Lower lobe of right lung (tissue), 2 donors: ENCODE data around the gene ITPR1. TPM values are rescaled to one million over a fixed set of nuclear protein-coding genes. Genes with fewer than 3 reads are reported as not detected.
"Not testable (repeated sequence)": the region's sequence is repeated elsewhere in the genome, so short reads cannot be mapped to it uniquely, and the experiment has no call there.

Source experiments
- ATAC-seq, 2 donors: fragments of 200-7000 bp; cut with Tn5 transposase; one replicate each; pipeline ENCODE4 v1.9.1; 2020 to 2022; ENCODE audit warnings: mild to moderate bottlenecking in 2 of 2, moderate library complexity in 2 of 2
- DNase-seq: peaks from one replicate; pipeline ENCODE4 v3.0.0-alpha.2; 2020
- H3K27ac ChIP-seq: fragments of 200-600 bp; one replicate; pipeline ENCODE4 v1.8.0; 2022
- H3K27me3 ChIP-seq: fragments of 200-600 bp; one replicate; pipeline ENCODE4 v1.8.0; 2022; ENCODE audit warnings: low read depth
- H3K36me3 ChIP-seq: fragments of 200-600 bp; one replicate; pipeline ENCODE4 v1.8.0; 2022; ENCODE audit warnings: mild to moderate bottlenecking
- H3K4me1 ChIP-seq: fragments of 200-600 bp; one replicate; pipeline ENCODE4 v1.8.0; 2022
- H3K4me3 ChIP-seq: fragments of 200-600 bp; one replicate; pipeline ENCODE4 v1.8.0; 2022; ENCODE audit warnings: mild to moderate bottlenecking
- H3K9me3 ChIP-seq: fragments of 200-600 bp; one replicate; pipeline ENCODE4 v1.8.0; 2022
- intact Hi-C: fragments of 100-400 bp; cut with DNase I; formaldehyde crosslinking; loops from one replicate; pipeline ENCODE4 v1.11.0; 2022
- total RNA-seq: library from RNA; stranded (reverse); fragmentation: NEBNext Ultra II Directional; extraction: Animal tissue kit (Norgen Biotek cat#: 25700); gene quantifications from one replicate; pipeline ENCODE4 v1.2.1, GENCODE V29; 2021
- TF ChIP-seq, protein P1 (sequence below): fragments of 200-600 bp; IDR thresholded peaks from one replicate; pipeline ENCODE4 v1.8.0; 2022; ENCODE audit warnings: antibody characterized with exemption, mild to moderate bottlenecking
- donor health status: DM: no; HTN: yes; CAD: no; lungs with severe emphysema.

ITPR1 gene
- total RNA-seq, 1 donor from 2014 or later: 69.1 TPM

DNA sequence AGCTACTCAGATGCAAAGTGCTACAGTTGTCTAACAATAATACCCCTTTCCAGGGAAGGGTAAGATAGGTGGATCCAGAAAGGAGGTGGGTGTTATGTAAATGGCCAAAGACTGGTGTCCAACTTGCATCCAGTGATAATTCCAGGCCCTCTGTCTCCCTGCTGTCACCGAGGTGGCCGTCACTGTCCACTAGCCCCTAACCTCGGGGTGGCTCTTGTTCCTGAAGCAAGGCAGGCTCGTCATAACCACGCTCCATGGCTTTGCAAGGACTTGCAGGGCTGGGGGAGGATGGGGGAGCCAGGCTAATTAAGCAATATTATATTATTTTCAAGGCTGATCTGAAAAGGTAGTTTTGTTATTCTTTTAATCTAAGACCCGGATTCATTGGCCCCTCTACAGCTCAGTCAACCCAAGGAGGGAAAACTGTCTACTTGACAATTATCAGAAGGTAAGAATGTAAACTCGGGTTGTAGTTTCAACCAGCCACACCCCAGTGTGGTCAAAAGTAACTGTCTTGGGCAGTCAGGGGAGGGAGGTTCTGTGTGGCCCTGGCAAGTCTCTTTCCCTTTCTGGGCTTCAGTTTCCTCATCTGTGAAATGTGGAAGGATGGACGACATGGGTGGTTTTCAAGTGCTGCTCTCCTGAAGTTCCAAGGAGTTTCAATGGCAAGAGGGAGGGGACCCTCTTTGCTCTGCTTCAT is 266.0 kb downstream of the ITPR1 start:
- no peak for ATAC-seq
- no peak overlapping the region for H3K27ac ChIP-seq

DNA sequence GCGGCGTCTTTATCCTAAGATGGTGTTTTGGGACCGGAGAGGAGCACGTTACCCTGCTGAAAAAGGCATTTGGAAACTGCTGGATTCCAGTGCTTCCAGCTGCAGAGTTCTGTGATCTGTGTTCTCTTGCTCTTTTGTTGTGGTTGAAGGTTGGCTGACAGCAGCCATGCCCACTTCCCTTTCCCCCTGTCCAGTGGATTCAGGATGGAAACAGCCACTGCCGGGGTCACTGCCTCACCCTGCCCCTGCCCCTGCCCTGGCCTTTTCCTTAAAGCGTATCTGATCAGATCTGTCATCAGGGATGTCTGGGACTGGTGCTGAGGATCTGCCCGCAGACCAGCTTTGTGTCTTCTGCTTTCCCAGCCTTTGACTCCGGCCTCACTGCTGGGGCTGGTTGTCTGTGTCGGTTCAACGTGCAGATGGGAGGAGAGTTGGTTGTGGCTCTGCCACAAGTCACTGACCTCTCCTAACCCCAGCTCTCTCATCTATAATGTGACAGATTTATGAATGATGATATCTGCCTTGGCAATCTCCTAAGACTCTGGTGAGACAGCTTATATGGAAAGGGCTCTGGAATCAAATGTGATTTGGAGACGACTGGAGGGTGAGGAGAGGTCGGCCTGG is 266.7 kb downstream of the ITPR1 start:
- Histone ChIP-seq H3K9me3 (no peaks in the 10 kb centered on the region), H3K36me3 (peaks cover 3% of the 10 kb centered on the region), H3K27ac (no peak overlapping the region), H3K27me3 (no peaks in the 10 kb centered on the region), H3K4me1 (peaks cover 13% of the 10 kb centered on the region), H3K4me3 (no peak overlapping the region)
- intact Hi-C loops: no loop called here
- DNase-seq: no peak
- TF ChIP-seq, protein P1, sequence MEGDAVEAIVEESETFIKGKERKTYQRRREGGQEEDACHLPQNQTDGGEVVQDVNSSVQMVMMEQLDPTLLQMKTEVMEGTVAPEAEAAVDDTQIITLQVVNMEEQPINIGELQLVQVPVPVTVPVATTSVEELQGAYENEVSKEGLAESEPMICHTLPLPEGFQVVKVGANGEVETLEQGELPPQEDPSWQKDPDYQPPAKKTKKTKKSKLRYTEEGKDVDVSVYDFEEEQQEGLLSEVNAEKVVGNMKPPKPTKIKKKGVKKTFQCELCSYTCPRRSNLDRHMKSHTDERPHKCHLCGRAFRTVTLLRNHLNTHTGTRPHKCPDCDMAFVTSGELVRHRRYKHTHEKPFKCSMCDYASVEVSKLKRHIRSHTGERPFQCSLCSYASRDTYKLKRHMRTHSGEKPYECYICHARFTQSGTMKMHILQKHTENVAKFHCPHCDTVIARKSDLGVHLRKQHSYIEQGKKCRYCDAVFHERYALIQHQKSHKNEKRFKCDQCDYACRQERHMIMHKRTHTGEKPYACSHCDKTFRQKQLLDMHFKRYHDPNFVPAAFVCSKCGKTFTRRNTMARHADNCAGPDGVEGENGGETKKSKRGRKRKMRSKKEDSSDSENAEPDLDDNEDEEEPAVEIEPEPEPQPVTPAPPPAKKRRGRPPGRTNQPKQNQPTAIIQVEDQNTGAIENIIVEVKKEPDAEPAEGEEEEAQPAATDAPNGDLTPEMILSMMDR: no peak
- no peak for ATAC-seq

More for the DNA sequence above, 266.0 kb downstream of the ITPR1 start:
- TF ChIP-seq, protein P1: no peak
- DNase-seq: no peak
- H3K4me1 ChIP-seq: peaks cover 13% of the 10 kb centered on the region
- intact Hi-C loops: no loop called here
- H3K9me3 ChIP-seq: no peaks in the 10 kb centered on the region
- no peak overlapping the region for H3K4me3 ChIP-seq
- H3K27me3 ChIP-seq: no peaks in the 10 kb centered on the region
- H3K36me3 ChIP-seq: peaks cover 3% of the 10 kb centered on the region

DNA sequence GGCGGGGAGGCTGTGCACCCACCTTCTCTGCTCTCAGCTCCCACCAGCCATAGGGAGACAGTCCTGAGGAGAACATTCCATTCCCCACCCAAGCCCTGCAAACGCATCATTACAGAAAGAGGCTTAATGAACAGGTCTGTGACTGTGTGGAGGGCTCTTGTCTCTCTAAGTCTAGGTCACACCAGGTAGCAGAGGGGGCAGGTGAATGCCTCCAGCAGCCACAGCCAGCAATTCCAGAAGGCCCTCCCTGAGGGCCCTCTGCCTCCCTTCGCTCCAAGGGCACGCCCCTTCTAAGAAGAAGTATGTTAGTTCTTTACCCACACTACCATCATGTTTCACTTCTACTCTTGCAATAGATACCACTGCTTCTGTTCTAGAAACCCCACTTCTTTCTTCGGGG is 268.6 kb downstream of the ITPR1 start:
- Histone ChIP-seq H3K36me3 (peaks cover 3% of the 10 kb centered on the region), H3K4me1 (peaks cover 13% of the 10 kb centered on the region), H3K27me3 (no peaks in the 10 kb centered on the region), H3K4me3 (no peak overlapping the region), H3K27ac (no peak overlapping the region), H3K9me3 (no peaks in the 10 kb centered on the region)
- intact Hi-C loops: no loop called here
- ATAC-seq (peak; percentile 57 to 71), DNase-seq (no peak)
- TF ChIP-seq, protein P1: no peak

DNA sequence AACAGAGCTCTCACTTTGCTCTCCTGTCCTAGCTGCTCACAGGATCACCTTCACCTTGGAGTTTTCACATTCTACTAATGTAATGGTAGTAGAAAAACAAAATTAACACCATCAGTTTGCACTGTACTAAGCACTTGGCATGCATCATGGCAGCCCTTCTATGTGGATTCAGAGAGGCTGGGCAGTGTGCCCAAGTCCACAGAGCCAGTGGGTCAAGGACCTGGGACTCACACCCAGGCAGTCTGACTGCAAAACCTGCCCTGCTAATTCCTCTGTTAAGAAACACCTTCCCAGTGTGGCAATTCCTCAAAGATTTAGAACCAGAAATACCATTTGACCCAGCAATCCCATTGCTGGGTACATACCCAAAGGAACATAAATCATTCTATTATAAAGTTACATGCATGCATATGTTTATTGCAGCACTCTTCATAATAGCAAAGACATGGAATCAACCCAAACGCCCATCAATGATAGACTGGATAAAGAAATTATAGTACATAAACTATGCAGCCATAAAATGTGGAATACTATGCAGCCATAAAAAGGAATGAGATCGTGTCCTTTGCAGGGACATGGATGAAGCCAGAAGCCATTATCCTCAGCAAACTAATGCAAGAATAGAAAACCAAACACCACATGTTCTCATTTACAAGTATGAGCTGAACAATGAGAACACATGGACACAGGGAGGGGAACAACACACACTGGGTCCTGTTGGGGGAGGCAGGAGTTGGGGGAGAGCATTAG is 269.5 kb downstream of the ITPR1 start:
- H3K9me3 ChIP-seq, intact Hi-C loops, H3K27me3 ChIP-seq, H3K36me3 ChIP-seq, H3K27ac ChIP-seq, H3K4me3 ChIP-seq: not testable (repeated sequence)
- H3K4me1 ChIP-seq: peaks cover 13% of the 10 kb centered on the region
- DNase-seq: peak; percentile 90
- ATAC-seq: peak; percentile 88 to 95

DNA sequence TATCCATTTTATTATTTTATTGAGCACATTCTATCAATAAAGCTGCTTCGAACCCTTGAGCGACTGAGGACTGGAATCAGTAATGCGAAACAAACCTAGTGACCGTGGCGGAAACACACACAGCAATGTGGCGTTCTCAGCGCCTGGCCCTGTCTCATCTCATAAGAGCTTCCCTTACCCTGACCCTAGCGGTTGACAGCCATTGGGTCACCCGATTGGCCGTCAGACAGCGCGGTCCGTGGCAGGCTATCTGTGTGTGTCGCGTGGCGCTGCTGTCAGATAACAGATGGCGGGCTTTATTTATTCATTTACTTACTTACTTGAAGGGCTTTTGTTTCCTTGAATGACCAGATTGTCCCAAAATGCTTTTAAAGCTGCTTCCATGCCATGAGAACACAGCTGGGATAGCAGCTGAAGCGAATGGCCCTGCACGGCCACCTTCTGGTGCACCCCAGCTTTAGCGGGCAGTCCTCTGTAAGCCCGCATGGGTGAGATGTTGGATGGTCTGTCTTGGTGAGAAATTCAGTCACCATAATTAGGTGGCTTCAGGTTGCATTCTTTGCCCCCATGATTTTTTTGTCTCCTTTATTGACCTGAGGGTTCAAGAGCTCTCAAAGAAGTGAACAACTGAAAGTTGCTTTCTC is 270.6 kb downstream of the ITPR1 start:
- DNase-seq (no peak), ATAC-seq (no peak)
- Histone ChIP-seq H3K27me3 (no peaks in the 10 kb centered on the region), H3K36me3 (peaks cover 12% of the 10 kb centered on the region), H3K9me3 (no peaks in the 10 kb centered on the region), H3K27ac (no peak overlapping the region), H3K4me3 (no peak overlapping the region), H3K4me1 (peaks cover 13% of the 10 kb centered on the region)
- intact Hi-C loops: no loop called here
- TF ChIP-seq, protein P1: no peak
